Mononuclear cell (primary cell): ENCODE results near the gene ZNF154. TPM values are rescaled to one million over a fixed set of nuclear protein-coding genes. Genes with fewer than 3 reads are reported as not detected.

Source experiments
- H3K27me3 ChIP-seq: 2 replicates; pipeline ENCODE4 v1.6.0; 2011; ENCODE audit warnings: low read length, control low read depth; ENCODE audit not compliant: insufficient read depth
- H3K4me1 ChIP-seq: 2 replicates; pipeline ENCODE4 v1.5.1; 2011; ENCODE audit warnings: mild to moderate bottlenecking, low read length, control low read depth; ENCODE audit not compliant: insufficient read depth
- H3K4me3 ChIP-seq: 2 replicates; pipeline ENCODE4 v1.5.1; 2011; ENCODE audit warnings: mild to moderate bottlenecking, low read length, moderate library complexity
- H3K9me3 ChIP-seq: 2 replicates; pipeline ENCODE4 v1.5.1; 2011; ENCODE audit warnings: low read depth, mild to moderate bottlenecking, control low read depth, low read length
- total RNA-seq: library from RNA; depleted of rRNA; stranded (reverse); fragments of >200 nt; gene quantifications from one replicate; pipeline ENCODE4 v1.2.3, GENCODE V29; 2012

The ZNF154 gene
- total RNA-seq, 1 donor = 5.5 TPM

DNA sequence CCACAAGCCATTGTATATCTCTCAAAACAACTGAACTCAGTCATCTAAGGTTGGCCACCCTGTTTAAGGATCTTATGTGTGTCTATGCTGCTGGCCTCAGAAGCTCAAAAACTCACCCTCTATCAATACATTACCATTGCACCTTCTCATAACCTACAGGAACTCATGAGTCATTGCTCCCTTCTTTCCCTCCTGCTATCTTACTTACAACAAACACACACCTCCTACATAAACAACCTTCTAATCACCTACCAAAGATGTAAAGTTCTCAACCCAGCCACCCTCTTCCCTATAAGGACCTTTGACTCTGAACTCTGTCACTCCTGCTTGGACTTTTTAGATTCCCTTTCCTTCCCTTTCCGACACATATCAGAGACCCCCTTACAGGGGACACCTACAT, 53.6 kb downstream of the ZNF154 start:
- H3K4me3 ChIP-seq = no peak overlapping the region
- no peaks in the 10 kb centered on the region for H3K9me3 ChIP-seq
- no peaks in the 10 kb centered on the region for H3K4me1 ChIP-seq
- H3K27me3 ChIP-seq = no peaks in the 10 kb centered on the region

DNA sequence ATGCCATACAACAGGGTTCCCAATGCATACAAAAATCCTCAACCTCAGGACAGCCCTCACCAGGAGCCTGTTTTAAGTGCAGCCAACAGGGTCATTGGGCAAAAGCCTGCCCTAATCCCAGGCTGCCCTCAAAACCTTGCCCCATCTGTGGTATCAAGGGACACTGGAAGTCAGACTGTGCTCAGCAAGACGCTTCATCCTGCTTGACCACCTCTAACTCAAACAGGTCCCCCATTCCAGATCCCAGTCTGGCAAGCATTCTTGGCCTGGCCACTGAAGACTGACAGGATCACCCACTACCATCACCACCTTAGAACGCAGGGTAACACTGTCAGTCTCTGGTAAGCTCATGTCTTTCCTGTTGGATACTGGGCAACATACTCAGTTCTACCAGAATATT, 55.3 kb downstream of the ZNF154 start:
- H3K4me3 ChIP-seq = no peak overlapping the region
- no peaks in the 10 kb centered on the region for H3K27me3 ChIP-seq
- H3K4me1 ChIP-seq = no peaks in the 10 kb centered on the region
- H3K9me3 ChIP-seq = no peaks in the 10 kb centered on the region

DNA sequence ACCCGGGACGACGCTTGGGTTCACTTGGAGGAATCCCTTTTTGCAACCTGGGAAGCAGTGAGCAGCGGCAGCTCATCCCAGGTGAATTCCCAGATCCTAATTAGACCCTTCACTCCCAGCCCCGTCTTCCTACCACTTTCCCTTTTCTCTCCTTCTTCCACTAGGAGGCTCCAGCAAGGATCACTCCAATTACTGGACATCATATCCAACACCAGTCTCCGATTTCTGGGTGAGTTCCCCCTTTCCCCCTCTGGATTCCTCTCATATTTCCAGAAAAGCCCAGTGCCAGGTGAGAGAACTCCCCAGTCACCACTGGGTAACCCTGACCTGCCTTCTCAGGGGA, 57.4 kb downstream of the ZNF154 start:
- Histone ChIP-seq H3K27me3 (no peaks in the 10 kb centered on the region), H3K4me1 (no peaks in the 10 kb centered on the region), H3K4me3 (no peak overlapping the region), H3K9me3 (no peaks in the 10 kb centered on the region)

DNA sequence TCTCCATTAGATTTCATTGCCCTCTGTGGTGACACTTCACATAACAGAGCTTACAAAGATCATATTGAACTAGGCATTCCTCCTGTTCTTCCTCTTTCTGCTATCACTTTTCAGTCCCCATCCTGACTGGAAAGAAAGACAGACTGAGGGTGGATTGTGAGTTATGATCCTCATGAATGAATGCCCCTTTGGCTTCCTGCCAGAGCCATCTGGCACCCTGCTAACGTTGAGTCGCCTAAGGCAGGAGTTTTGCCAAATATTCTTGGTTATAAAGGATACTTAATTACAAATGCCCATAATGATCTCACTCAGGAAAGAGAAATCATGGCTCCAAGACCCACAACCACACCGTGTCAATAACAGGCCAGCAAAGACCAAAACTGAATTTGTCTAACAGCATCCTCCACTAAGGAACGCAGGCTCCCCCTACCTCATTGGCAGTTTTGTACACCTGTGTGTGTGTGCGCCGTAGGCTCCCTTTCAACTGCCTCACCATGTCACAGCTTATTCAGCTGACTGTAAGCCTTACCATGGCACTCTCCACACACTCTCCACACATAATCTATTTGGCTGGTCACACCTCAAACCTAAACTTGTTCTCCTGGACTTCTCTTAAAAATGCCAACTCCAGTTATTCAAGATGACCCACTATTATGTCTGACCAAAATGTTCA, 60.5 kb downstream of the ZNF154 start:
- Histone ChIP-seq H3K27me3 (no peaks in the 10 kb centered on the region), H3K4me1 (no peaks in the 10 kb centered on the region), H3K9me3 (peaks cover 9% of the 10 kb centered on the region), H3K4me3 (no peak overlapping the region)

Other genes starting within 250 kb of the ZNF154 start
- 2.6 TPM for gene ZNF772, start 231.6 kb downstream of the ZNF154 start, total RNA-seq
- 7.6 TPM for gene ZNF419, start 221.5 kb downstream of the ZNF154 start, total RNA-seq
- 11.3 TPM for gene ZNF773, start 209.3 kb downstream of the ZNF154 start, total RNA-seq
- 8.1 TPM for gene ZNF549, start 181.8 kb downstream of the ZNF154 start, total RNA-seq
- 13.5 TPM for gene ZNF550, start 149.3 kb downstream of the ZNF154 start, total RNA-seq
- 5.7 TPM for gene ZNF416, start 130.3 kb downstream of the ZNF154 start, total RNA-seq
- gene ZIK1, start 125.1 kb downstream of the ZNF154 start, total RNA-seq = 8.4 TPM
- 2.1 TPM for gene ZNF530, start 109.3 kb downstream of the ZNF154 start, total RNA-seq
- 36.8 TPM for gene ZNF134, start 95.0 kb downstream of the ZNF154 start, total RNA-seq
- 31.1 TPM for gene ZNF211, start 76.0 kb downstream of the ZNF154 start, total RNA-seq
- not detected for gene ZSCAN4, start 40.3 kb downstream of the ZNF154 start, total RNA-seq
- 32.7 TPM for gene ZNF551, start 27.2 kb downstream of the ZNF154 start, total RNA-seq
- gene ZNF671, start 18.4 kb upstream of the ZNF154 start, total RNA-seq = 10.3 TPM
- 36.6 TPM for gene ZNF776, start 37.6 kb upstream of the ZNF154 start, total RNA-seq
- 56.8 TPM for gene ZNF586, start 60.5 kb upstream of the ZNF154 start, total RNA-seq
- gene ZNF552, start 105.7 kb upstream of the ZNF154 start, total RNA-seq = 13.3 TPM
- gene ZNF587B, start 121.1 kb upstream of the ZNF154 start, total RNA-seq = 25.5 TPM
- gene ZNF587, start 140.7 kb upstream of the ZNF154 start, total RNA-seq = 34.0 TPM
- 25.6 TPM for gene ZNF814, start 179.8 kb upstream of the ZNF154 start, total RNA-seq
- 23.2 TPM for gene ZNF417, start 207.4 kb upstream of the ZNF154 start, total RNA-seq
- 2.7 TPM for gene ZNF418, start 226.2 kb upstream of the ZNF154 start, total RNA-seq
- 17.3 TPM for gene ZNF256, start 238.5 kb upstream of the ZNF154 start, total RNA-seq